AG08395 (cell line): Measurements from ENCODE around the gene NDUFA13.

ENCODE experiments used
- DNase-seq: peaks from one replicate; pipeline ENCODE4 v3.0.0; 2012; ENCODE audit warnings: mixed read lengths, low spot score

The NDUFA13 gene

DNA sequence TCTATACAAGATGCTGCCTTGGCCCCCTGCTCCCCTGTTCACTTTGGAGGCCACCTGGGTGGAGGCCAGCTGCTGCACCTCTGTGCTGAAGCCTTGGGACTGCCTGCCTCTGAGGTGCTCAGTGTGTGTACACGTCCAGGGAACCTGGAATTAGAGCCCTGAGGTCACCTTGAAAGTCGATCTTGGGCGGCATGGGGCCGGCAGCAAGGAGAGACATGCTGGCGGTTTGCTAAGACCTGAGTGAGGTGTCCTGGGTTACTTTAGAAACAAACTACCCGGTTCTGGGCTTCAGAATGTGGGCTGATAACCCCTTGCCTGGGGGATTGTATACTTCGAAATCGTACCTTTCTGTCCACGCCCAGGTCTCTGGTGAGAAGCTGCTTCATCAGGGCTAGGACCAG lies 26.2 kb upstream of the NDUFA13 start:
- no peak for DNase-seq

DNA sequence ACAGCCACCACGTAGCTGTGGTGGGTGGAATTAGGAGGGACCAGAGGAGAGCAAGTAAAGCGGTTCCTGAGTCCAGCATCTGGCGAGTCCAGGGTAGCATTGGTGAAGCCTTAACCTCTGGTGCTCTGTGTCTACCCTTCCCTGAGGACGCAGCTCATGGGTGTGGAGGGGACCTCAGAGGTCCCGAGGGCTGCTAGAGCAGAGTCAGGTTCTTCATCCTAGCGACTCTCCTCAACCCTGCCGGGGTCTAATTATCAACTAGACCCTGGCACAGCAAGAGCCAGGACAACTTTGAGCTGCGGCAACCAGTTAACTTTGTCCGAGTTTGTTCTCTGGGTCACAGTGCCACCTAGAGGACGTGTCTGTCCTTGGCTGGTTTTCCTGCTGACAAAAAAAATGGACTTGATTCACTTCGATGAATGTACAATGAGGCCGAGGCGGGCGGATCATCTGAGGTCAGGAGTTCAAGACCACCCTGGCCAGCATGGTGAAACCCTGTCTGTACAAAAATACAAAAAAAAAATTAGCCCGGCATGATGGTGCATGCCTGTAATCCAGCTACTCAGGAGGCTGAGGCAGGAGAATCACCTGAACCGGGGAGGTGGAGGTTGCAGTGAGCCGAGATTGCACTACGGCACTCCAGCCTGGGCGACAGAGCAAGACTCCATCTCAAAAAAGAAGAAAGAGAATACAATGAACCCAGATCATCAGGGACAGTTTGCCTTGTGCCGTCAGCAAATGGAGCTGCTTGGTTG lies 25.6 kb upstream of the NDUFA13 start:
- peak; percentile 89 for DNase-seq

DNA sequence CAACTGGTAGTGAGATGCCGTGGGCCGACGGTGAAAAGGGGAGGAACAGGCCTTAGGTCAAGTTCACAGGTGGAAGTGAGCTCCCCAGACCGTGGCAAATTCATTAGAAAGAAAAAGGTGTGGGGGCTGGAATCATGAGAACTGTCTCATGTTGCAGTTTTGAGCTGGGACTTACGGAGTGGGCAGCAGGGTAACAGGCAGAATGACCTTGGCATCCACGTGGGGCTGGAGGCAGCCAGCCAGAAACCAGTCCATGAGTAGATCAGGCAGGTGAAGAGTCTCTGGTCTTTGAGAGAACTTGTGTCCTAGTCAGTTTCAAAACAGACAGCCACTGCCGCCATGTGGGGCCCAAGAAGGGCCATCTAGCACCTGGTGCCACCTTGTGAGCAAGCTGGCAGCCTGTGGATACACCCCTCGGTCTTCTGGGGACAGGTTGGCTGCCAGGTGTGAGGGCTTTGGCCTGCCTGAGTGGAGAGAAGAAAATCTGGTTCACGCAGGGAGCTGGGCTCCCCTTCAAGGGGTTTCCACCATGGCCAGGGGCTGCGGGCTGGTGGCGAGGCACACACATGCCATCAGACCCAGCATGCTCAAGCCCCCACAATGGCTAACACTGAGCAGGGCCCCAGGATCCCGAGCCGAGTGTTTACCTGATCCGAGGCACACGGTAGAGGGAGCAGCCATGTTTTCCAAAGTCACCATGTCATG lies 24.6 kb upstream of the NDUFA13 start:
- no peak for DNase-seq

DNA sequence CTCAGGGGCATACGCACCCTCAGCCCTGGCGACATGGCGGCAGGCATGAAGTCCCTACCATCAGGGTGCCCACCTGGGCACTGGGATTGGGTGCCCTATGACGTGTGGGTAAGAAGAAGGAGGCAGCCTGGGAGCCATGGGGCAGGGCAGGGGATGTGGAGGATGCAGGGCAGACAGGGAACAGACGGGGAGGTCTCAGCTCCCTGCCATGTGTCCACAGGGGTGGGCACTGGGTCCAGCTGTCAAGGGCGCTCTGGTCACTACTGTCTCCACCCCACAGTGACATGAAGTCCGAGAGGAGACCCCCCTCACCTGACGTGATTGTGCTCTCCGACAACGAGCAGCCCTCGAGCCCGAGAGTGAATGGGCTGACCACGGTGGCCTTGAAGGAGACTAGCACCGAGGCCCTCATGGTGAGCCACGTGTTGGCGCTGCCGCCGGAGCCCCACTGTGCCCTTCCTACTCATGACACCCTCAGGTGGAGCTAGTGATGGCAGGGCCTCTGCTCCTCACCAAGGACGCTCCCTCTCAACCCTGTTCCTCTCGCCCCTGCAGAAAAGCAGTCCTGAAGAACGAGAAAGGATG lies 23.9 kb upstream of the NDUFA13 start:
- no peak for DNase-seq

DNA sequence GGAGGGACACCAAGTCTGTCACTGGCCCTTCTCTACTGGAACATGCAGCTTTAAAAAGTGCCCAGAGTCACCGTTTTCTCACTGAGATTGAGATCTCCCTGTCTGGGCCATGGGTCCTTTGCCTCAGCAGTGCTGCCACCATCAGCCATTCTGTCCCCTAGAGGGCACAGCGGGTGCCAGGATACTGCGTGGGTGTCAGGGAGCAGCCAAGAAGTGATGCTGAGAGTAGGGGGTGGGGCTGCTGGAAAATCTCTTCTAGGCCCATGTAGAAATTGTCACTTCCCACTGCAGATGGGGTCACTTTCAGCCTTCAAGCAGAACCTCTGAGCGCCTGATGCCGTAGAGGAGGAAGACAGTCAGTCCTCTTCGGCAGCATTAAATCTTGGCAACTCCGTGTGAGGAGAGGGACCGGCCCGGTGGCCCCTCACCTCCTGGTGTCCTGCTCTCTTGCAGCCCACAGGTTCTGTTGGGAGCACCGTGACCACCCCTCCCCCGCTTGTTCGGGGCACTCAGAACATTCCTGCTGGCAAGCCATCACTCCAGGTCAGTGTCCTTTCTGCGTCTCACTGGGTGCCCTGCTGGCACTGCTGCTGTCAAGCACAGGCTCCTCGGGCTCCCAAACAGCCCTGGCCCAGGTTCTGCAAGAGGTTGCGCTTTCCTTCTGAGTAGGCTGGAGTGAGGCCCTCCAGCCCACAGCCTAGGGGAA lies 22.0 kb upstream of the NDUFA13 start:
- DNase-seq = no peak

DNA sequence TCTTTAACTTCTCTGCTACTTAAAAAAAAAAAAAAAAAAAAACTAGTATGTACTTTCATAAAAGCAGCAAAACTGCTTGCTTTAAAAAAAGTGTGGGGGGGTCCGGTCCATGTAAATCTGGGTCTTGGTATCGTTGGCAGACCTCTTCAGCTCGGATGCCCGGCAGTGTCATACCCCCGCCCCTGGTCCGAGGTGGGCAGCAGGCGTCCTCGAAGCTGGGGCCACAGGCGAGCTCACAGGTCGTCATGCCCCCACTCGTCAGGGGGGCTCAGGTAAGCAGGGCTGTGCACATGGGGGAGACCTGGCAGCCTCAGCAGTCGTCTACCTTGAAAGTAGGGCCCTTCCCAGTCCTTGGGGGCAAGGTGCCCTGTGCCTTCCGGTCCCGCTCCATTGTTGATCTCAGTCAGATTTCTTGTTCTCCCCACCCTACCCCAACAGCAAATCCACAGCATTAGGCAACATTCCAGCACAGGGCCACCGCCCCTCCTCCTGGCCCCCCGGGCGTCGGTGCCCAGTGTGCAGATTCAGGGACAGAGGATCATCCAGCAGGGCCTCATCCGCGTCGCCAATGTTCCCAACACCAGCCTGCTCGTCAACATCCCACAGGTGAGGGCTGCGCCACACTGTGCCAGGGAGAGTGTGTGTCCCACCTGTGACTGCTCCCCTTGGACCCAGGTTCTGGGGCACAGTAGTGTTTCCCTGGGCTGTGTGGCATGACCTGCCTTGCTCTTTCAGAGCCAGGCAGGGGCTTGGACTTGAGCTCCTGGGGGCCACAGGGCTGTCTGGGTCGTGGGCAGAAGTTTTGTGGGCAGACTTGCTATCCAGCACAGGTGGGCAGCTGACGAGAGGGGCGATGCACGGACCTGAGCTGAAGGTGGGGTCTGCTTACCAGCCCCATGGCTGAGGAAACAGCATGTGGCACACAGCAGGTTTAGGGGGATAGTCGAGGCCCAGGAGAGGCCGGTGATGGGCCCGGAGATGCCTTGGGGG lies 20.1 kb upstream of the NDUFA13 start:
- DNase-seq = no peak

DNA sequence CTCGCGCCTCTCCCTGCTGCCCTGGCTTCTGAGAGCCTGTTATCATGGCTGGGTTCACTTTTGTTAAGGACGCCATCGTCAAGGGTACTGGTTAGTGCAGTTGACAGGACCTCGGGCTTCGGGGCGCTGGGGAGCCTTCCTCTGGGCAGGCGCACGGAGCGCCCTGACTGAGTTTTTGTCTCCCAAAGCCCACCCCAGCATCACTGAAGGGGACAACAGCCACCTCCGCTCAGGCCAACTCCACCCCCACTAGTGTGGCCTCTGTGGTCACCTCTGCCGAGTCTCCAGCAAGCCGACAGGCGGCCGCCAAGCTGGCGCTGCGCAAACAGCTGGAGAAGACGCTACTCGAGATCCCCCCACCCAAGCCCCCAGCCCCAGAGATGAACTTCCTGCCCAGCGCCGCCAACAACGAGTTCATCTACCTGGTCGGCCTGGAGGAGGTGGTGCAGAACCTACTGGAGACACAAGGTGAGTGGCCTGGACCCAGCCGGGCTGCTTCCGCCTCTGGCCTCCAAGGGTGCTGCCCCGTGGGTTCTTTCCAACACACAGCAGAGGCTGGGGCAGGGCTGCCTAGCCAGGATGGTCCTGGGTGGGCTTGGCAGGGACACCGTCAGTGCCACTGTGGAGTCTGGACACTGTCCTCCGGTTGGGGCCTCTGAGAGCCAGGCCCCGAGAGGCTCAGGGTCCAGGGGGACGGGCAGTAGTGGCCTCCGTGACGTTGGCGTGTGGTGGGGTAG lies 17.6 kb upstream of the NDUFA13 start:
- DNase-seq = no peak

DNA sequence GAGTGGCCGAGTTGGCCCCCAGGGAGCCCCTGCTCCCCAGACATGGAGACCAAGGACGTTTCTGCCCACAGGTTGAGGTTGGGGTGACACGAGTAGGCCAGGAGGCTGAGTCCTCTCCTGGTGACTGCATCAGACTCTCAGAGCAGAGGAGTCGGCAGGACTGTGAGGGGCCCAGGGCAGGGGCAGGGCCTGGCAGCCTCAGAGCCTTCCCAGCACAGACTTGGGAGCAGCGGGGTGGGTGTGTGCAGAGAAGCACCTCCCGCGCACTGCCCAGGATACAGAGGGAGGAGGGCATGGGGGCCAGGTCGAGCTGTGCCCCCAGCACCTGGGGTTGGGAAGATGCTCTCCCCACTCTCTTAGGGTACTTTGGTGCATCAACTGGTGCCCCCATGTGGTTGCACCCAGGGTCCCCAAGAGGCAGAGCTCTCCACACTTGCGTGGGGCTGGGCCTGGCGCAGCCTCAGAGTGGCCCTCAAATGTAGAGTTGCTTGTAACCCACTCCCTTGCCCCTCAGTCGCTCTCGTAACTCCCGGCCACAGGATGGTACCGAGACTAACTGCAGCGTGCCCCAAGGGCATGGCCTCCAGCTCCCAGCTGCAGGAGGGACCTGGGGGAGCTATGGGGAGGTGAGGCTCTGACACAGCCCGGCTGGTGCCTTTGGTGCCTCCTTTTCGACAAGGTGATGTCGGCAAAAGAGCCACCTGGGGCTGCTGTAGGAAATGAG lies 16.6 kb upstream of the NDUFA13 start:
- no peak for DNase-seq

DNA sequence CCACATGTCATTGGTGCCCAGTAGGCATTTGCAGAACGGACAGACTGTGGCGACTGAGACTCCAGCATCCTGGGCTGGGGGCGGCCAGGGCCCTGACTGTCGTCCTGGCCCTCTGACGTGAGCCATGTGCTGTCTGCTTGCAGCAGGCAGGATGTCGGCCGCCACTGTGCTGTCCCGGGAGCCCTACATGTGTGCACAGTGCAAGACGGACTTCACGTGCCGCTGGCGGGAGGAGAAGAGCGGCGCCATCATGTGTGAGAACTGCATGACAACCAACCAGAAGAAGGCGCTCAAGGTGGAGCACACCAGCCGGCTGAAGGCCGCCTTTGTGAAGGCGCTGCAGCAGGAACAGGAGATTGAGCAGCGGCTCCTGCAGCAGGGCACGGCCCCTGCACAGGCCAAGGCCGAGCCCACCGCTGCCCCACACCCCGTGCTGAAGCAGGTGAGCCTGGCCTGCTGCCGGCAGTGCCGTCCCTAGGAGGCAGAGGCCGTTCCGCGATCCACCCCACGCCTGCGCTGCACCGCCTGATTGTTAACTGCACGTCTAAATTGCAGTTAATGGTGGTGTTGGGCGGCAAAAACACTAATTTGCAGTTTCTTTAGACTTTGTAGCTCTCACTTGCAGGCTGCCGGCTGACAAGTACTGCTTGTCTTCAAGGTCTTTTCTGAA lies 14.9 kb upstream of the NDUFA13 start:
- DNase-seq = no peak

DNA sequence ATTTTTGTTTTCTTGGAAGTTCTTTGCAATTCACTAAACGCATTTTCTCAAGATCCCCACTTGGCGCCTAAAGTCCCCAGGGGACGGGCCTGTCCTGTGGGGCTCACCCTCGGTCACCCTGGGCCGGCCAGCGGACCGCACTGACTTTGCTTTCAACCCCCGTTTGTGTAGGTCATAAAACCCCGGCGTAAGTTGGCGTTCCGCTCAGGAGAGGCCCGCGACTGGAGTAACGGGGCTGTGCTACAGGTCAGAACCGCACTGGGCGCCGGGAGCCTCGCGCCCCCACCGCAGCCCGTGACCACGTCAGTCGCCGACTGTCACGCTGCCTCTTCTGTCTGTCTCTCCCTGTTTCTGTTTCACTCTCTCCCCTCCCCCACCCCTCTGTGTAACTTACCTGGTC lies 14.2 kb upstream of the NDUFA13 start:
- DNase-seq = no peak

DNA sequence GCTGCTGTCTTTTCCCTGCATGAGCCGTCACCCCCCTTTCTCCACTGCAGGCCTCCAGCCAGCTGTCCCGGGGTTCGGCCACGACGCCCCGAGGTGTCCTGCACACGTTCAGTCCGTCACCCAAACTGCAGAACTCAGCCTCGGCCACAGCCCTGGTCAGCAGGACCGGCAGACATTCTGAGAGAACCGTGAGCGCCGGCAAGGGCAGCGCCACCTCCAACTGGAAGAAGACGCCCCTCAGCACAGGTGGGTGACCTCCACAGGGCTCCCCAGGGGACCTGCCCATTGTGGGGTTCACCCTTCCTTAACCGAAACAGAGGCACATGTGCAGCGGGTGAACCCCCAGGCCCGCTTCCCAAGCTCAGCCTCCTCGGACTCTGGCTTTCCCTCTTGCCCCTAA lies 13.7 kb upstream of the NDUFA13 start:
- no peak for DNase-seq

DNA sequence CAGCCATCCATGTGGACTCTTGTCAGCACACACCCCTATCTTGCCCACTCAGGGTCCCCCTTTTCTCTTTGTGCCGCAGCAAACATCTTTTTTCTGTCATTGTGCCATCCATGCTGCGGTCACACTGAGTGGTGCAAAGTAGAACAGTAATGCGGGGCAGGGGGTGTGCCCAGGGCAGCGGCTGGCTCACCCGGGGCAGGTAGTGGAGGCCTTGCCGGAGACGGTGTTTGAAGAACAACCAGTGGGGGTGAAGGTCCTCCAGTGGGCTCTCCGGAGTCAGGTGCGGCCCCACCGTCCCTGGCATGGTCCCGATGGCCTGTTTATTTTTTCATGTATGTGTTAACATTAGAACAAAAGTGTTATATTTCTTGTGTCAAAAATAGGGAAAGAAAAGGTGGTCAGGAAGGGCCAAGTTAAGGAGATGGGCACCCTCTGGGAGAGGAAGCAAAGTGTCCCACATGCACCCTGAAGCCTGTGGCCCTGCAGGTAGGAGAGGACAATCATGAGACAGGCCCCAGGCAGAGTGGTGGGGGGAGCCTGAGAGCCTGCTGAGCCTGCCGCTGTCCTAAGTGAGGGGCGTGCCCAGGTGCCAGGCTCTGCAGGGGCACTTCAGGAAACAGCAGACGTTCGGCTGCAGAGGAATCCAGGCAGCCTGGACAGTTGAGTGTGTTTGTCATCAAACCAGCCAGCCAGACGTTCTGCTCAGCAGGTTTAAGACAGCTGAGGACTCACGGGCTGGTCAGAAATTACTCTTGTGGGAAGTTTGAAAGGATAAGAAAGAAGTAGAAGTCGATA lies 13.0 kb upstream of the NDUFA13 start:
- no peak for DNase-seq

DNA sequence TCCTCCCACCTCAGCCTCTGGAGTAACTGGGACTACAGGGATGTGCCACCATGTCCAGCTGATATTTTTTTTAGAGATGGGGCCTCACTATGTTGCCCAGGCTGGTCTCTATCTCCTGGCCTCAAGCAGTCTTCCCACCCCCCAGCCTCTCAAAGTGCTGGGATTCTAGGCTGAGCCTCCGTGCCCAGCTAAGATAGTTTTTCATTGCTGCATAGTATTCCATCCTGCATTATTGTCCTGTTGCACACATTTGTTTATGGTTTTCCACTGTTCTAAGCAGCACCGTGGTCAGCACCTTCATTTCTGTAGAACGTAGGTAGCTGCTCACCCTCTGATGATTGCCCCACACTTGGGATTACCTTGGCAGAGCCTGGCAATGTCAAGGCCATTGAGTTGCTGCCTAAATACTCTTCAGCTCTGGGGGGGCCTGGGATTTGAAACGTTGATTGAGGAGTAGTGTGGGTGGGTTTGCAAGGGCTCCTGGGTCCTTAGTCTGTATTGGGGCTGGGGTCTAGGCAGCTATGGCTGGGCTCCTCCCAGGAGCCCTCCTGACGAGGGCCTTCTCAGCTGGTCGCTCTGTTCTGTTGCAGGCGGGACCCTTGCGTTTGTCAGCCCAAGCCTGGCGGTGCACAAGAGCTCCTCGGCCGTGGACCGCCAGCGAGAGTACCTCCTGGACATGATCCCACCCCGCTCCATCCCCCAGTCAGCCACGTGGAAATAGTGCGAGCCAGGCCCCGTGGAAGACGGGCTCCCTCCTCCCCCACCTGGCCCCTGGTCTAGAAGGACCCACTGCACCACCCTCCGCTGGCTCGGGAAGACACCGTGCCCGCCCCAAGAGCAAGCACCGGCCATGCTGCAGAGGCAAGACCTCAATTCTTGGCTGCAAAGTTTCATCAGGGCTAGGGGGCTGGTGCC lies 11.0 kb upstream of the NDUFA13 start:
- DNase-seq = no peak

DNA sequence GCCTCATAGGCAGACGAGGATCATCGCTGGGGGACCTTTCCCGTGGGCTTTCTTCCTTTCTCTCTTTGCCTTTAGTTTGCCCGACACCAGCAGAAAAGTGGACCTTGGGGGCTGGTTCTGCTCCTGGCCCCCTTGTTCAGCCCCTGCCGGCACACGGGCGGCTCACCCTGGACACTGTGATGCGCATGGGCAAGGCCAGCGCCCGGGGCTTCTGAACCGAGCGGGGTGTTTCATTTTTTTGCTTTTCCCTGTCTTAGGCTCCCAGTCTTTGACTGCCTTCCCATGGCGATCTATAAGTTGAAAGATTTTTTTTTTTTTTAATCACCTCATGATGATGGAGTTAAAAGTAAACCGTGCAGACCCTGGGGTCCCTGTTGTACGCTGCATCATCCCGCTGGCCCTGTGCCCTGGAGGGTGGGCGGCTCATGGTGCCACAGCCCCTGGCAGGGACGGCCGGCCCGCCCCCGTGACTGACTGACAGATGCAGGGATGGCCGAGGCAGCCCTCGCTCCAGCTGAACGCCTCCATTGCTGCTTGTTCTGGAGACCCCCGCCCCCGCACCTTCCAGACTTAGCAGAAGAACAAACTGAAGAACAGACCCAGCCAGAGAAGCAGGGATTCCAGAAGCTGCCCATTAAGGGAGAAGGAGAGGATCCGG lies 10.2 kb upstream of the NDUFA13 start:
- DNase-seq = no peak

DNA sequence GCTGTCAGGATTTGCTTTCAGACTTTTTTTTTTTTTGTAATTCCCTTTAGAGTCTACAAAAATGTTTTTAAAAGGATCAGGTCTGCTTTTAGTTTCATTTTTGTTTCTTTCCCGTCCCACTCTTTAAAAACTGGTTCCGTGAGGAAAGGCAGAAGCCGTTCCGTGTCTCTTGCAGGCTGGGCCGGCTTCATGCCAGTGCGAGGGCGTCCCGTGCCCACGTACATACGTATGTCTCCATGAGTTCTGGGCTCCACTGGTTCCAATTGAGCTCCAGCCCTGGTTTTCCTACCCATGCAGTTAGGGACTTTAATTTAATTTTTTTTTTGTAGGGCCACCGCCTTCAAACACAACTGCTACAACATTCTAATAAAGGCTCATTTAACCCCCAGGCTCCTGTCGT lies 9.4 kb upstream of the NDUFA13 start:
- no peak for DNase-seq

DNA sequence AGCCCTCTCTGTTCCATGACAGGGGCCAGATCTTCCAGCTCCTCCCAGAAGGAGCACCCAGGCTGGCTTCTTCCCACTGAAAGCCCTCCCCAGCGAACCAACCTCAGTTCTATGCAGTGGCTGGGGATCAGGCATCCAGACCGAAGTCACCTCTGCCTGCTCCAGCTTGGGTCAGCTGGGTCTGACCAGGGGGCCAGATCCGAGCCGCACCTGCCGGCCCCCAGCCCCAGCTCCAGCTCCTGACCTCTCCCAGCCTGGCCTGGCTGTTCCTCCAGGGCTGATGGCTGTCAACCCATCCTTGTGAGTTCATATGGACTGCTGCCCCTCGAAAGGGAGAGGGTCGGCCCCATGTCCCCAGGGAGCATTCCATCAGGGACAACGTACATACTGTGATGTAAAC lies 8.7 kb upstream of the NDUFA13 start:
- no peak for DNase-seq

DNA sequence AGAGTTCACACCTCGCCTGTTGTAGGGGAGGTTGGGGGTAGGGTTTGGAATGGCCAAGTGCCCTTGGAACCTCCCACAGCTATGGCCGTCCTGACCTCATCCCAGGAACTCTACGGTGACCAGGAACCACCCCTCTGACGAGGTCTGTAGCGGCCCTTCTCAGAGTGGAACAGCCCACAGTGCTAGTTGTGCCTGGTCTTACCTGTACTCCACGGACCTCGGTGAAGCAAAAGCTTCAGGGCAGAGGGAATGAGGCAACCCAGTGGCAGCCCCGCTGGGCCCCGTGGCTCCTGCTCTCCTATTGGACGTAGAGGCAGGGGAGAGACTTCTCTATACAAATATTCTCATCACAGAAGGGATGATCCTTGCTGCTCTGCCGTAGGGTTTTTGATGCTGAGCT lies 7.8 kb upstream of the NDUFA13 start:
- DNase-seq = no peak
